Liver (tissue), 9 donors: ENCODE data around the gene TAS2R1. TPM values are rescaled to one million over a fixed set of nuclear protein-coding genes. Genes with fewer than 3 reads are reported as not detected.

Experiments used
- DNase-seq: peaks from one replicate; pipeline ENCODE4 v3.0.0-alpha.2; 2017; ENCODE audit warnings: low spot score
- H3K27ac ChIP-seq, 2 donors: one replicate each; pipeline ENCODE4 v1.7.0; 2013; ENCODE audit warnings: inconsistent platforms in 2 of 2, low read length in 2 of 2, control low read depth in 1 of 2, low read depth in 1 of 2, mild to moderate bottlenecking in 1 of 2
- H3K27me3 ChIP-seq, 4 donors: one replicate each; pipeline versions ENCODE4 v1.6.1 to v1.7.0; 2013; ENCODE audit warnings: low read length in 3 of 4, inconsistent platforms in 1 of 4, mild to moderate bottlenecking in 1 of 4, moderate library complexity in 1 of 4; ENCODE audit not compliant: control insufficient read depth in 4 of 4, insufficient read depth in 4 of 4
- H3K36me3 ChIP-seq, 4 donors: one replicate each; pipeline versions ENCODE4 v1.6.1 to v1.7.0; 2013; ENCODE audit warnings: low read length in 3 of 4, mild to moderate bottlenecking in 3 of 4, low read depth in 1 of 4, moderate library complexity in 1 of 4; ENCODE audit not compliant: control insufficient read depth in 4 of 4, insufficient read depth in 3 of 4
- H3K4me1 ChIP-seq, 4 donors: one replicate each; pipeline versions ENCODE4 v1.6.1 to v1.7.0; 2013; ENCODE audit warnings: low read length in 3 of 4, mild to moderate bottlenecking in 3 of 4, moderate library complexity in 1 of 4; ENCODE audit not compliant: control insufficient read depth in 4 of 4, insufficient read depth in 4 of 4
- H3K4me3 ChIP-seq, 3 donors: one replicate each; pipeline versions ENCODE4 v1.6.1 to v1.7.0; 2013; ENCODE audit warnings: low read length in 3 of 3, control low read depth in 1 of 3, low read depth in 1 of 3, mild to moderate bottlenecking in 1 of 3
- H3K9ac ChIP-seq, 2 donors: one replicate each; pipeline ENCODE4 v1.7.0; 2013; ENCODE audit warnings: low read length in 2 of 2, mild to moderate bottlenecking in 2 of 2, moderate library complexity in 2 of 2, control low read depth in 1 of 2, low read depth in 1 of 2
- H3K9me3 ChIP-seq, 4 donors: one replicate each; pipeline versions ENCODE4 v1.6.1 to v1.7.0; 2013; ENCODE audit warnings: low read length in 3 of 4; ENCODE audit not compliant: control insufficient read depth in 4 of 4
- ATF3 ChIP-seq: IDR thresholded peaks from 2 replicates; pipeline ENCODE4 v1.6.1; 2016; ENCODE audit warnings: antibody characterized with exemption
- CTCF ChIP-seq: fragments of 150-350 bp; IDR thresholded peaks from 2 replicates; pipeline ENCODE4 v1.5.1; 2017; ENCODE audit warnings: improper control_type of control experiment, low read depth, low read length; ENCODE audit not compliant: missing input control
- EGR1 ChIP-seq, 2 donors: IDR thresholded peaks; 2 replicates each; pipeline ENCODE4 v1.6.1; 2016 to 2018; ENCODE audit warnings: antibody characterized with exemption in 2 of 2, low read depth in 2 of 2
- FOXA1 ChIP-seq: IDR thresholded peaks from 2 replicates; pipeline ENCODE4 v1.6.1; 2016; ENCODE audit warnings: antibody characterized with exemption
- FOXA2 ChIP-seq: IDR thresholded peaks from 2 replicates; pipeline ENCODE4 v1.6.1; 2016; ENCODE audit warnings: antibody characterized with exemption
- GABPA ChIP-seq, 2 donors: IDR thresholded peaks in 1 of 2; conservative IDR thresholded peaks in 1 of 2; 2 replicates each; pipeline ENCODE4 v1.6.1; 2016; ENCODE audit warnings: antibody characterized with exemption in 2 of 2, mild to moderate bottlenecking in 1 of 2, moderate library complexity in 1 of 2
- HNF4G ChIP-seq: IDR thresholded peaks from 2 replicates; pipeline ENCODE4 v1.6.1; 2016; ENCODE audit warnings: antibody characterized with exemption
- JUND ChIP-seq, 2 donors: IDR thresholded peaks; 2 replicates each; pipeline ENCODE4 v1.6.1; 2016; ENCODE audit warnings: antibody characterized with exemption in 2 of 2
- NR2F2 ChIP-seq: IDR thresholded peaks from 2 replicates; pipeline ENCODE4 v1.6.1; 2016; ENCODE audit warnings: antibody characterized with exemption
- RAD21 ChIP-seq, 2 donors: IDR thresholded peaks; 2 replicates each; pipeline ENCODE4 v1.6.1; 2016; ENCODE audit warnings: antibody characterized with exemption in 2 of 2, mild to moderate bottlenecking in 2 of 2
- RXRA ChIP-seq, 2 donors: IDR thresholded peaks; 2 replicates each; pipeline ENCODE4 v1.6.1; 2017 to 2018; ENCODE audit warnings: antibody characterized with exemption in 2 of 2, mild to moderate bottlenecking in 1 of 2
- SP1 ChIP-seq: IDR thresholded peaks from 2 replicates; pipeline ENCODE4 v1.6.1; 2018; ENCODE audit warnings: antibody characterized with exemption, mild to moderate bottlenecking
- TAF1 ChIP-seq: conservative IDR thresholded peaks from 2 replicates; pipeline ENCODE4 v1.6.1; 2016; ENCODE audit warnings: antibody characterized with exemption, mild to moderate bottlenecking
- YY1 ChIP-seq: IDR thresholded peaks from 2 replicates; pipeline ENCODE4 v1.6.1; 2016; ENCODE audit warnings: antibody characterized with exemption, mild to moderate bottlenecking
- WGBS: extraction: QIAGEN DNeasy Blood & Tissue Kit; methylation state at CpG from one replicate; pipeline ENCODE4 v1.1.7; 2013; 5-methylcytosine and 5-hydroxymethylcytosine counted together
- polyA plus RNA-seq, 2 donors: library from polyadenylated mRNA; stranded (reverse) in 1 of 2; unstranded in 1 of 2; fragments of 200-250 nt in 1 of 2; fragments of >200 nt in 1 of 2; fragmentation: Nextera tagmentation in 1 of 2; extraction: Ambion mirVana in 1 of 2; gene quantifications; one replicate each; pipeline versions ENCODE4 v1.2.1 to v1.2.3, GENCODE V29; 2013 to 2015
- total RNA-seq, 2 donors: library from RNA; depleted of rRNA; stranded (reverse); fragments of >200 nt; gene quantifications; one replicate each; pipeline ENCODE4 v1.2.3, GENCODE V29; 2014
- donor health status: healthy.
- donor health status: healthy.
- donor health status: healthy.
- donor health status: healthy.
- donor health status: healthy.

Gene TAS2R1
- total and polyA plus RNA-seq, 4 donors: not detected

- TF ChIP-seq EGR1 (IDR thresholded peaks at IDR 0.05; ENCODE audit: low read depth in 2 of 2): no peak
- TF ChIP-seq ATF3: no peak
Measured at GRCh38 chr5:9653811-9654210, 23.7 kb upstream of the TAS2R1 start (continued).

GRCh38 chr5:9653061-9653460, 22.9 kb upstream of the TAS2R1 start:
- Histone ChIP-seq H3K36me3 (no peaks in the 10 kb centered on the region), H3K27me3 (peaks cover 0 to 2% (median 0%) of the 10 kb centered on the region in 4 donors), H3K9me3 (no peaks in the 10 kb centered on the region), H3K4me1 (no peaks in the 10 kb centered on the region), H3K4me3 (no peak overlapping the region), H3K9ac (no peak overlapping the region), H3K27ac (no peak overlapping the region)
- DNase-seq: no peak
- 69% methylated on average over 7 of the region's 7 CpGs for whole genome bisulfite sequencing
- no peak for TF ChIP-seq NR2F2
- no peak for TF ChIP-seq CTCF

GRCh38 chr5:9652295-9652694, 22.1 kb upstream of the TAS2R1 start:
- Histone ChIP-seq H3K4me1 (no peaks in the 10 kb centered on the region), H3K36me3 (no peaks in the 10 kb centered on the region), H3K9ac (no peak overlapping the region), H3K9me3 (no peaks in the 10 kb centered on the region), H3K4me3 (no peak overlapping the region), H3K27ac (no peak overlapping the region), H3K27me3 (peaks cover 0 to 2% (median 0%) of the 10 kb centered on the region in 4 donors)
- no peak for DNase-seq
- 73% methylated on average over 3 of the region's 3 CpGs for WGBS
- no peak for TF ChIP-seq EGR1 (IDR thresholded peaks at IDR 0.05; ENCODE audit: low read depth in 2 of 2)
- TF ChIP-seq NR2F2: no peak
- no peak for TF ChIP-seq HNF4G
- no peak for TF ChIP-seq ATF3
- no peak for TF ChIP-seq RXRA (IDR thresholded peaks at IDR 0.05)
- no peak for TF ChIP-seq TAF1
- TF ChIP-seq RAD21 (IDR thresholded peaks at IDR 0.05): no peak
- TF ChIP-seq CTCF: no peak
- TF ChIP-seq FOXA1: no peak
- no peak for TF ChIP-seq SP1
- TF ChIP-seq GABPA (IDR thresholded peaks at IDR 0.05 in 1 of 2, conservative IDR thresholded peaks at IDR 0.05 in 1 of 2): no peak
- TF ChIP-seq FOXA2: no peak
- TF ChIP-seq YY1: no peak
- TF ChIP-seq JUND (IDR thresholded peaks at IDR 0.05): no peak
